ENCODE measurements around the gene TEX35. TPM values are rescaled to one million over a fixed set of nuclear protein-coding genes. Genes with fewer than 3 reads are reported as not detected.

The TEX35 gene
- total RNA-seq, 5 donors from 2014 or later (not counting 1 experiment from before 2014, with no cell fraction given), result not detected

DNA sequence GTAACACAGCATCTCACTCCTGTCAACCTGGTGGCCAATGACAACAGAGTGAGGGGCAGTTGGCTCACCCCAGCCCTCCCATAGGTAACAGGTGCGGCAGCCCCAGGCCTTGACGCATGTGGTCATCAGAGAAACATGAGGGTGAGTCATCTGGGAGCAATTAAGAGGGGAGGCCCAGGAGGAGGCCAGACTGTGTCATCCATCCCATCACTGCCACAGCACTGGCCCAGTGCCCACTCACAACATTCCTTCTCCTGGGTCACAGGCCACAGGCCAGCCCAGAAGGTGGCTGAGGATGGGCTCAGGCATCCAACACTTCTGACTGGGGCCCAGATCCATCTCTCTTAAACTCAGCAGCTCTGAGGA is 17.1 kb downstream of the TEX35 start:
- Histone ChIP-seq H3K4me3 (ENCODE audit: control insufficient read depth in 1 of 2, extremely low read depth in 1 of 2, low read length in 1 of 2) (no peak overlapping the region), H3K36me3 (ENCODE audit: control insufficient read depth in 2 of 2, extremely low read depth in 1 of 2, insufficient read depth in 1 of 2, low read length in 1 of 2) (no peaks in the 10 kb centered on the region), H3K4me1 (ENCODE audit: control insufficient read depth in 1 of 2, extremely low read depth in 1 of 2, insufficient read depth in 2 of 2, low read length in 2 of 2) (peaks cover 0 to 7% of the 10 kb centered on the region in 2 experiments), H3K9me3 (no peaks in the 10 kb centered on the region), H3K27me3 (replicated peaks in 1 of 2; ENCODE audit: control insufficient read depth in 2 of 2, extremely low read depth in 1 of 2, insufficient read depth in 2 of 2, low read length in 1 of 2) (peaks cover 0 to 2% of the 10 kb centered on the region in 2 experiments), H3K27ac (ENCODE audit: low read length) (no peak overlapping the region)
- no peaks in the 10 kb centered on the region for H3K9me3 Mint-ChIP-seq
- H3K27ac Mint-ChIP-seq, result no peak overlapping the region
- no peak overlapping the region for H3K4me3 Mint-ChIP-seq
- H3K27me3 Mint-ChIP-seq, result peaks cover 0 to 2% of the 10 kb centered on the region in 2 donors
- WGBS (ENCODE audit: insufficient coverage), result no CpG with 5 or more reads among the region's 2 CpGs
- H3K4me1 Mint-ChIP-seq, result peaks cover 0 to 4% (median 3%) of the 10 kb centered on the region in 3 donors
- CTCF ChIA-PET, result interaction anchor here in 1 of 2 donors (1.3 to 4.3 kb wide), 2 partner anchors 220 to 473 kb away, joined by 3 to 21 read pairs; no protein-coding TSS in a partner anchor
- ATAC-seq (replicated peaks in 1 of 4) (no peak), DNase-seq (no peak)
- POLR2A ChIA-PET, result no interaction called here
- no peaks in the 10 kb centered on the region for H3K36me3 Mint-ChIP-seq

DNA sequence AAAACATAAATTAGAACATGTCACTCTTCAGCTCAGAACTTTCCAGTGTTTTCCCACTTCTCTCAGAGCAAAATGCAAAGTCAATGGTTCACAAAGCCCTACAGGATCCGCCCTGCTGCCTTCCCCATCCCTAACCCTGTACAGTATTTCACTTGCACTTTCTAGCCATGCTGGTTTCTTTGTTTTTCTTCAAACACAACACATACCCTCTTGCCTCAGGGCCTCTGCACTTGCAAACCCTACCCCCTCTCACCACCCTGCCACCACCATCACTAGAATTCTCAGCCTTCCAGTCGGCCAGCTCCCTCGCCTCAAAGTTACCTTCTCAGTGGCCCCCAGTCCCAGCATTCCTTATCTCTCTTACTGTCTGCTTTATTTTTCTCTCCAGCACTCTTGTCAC is 17.6 kb downstream of the TEX35 start:
- no peak overlapping the region for H3K27ac Mint-ChIP-seq
- ChIA-PET POLR2A (no interaction called here), CTCF (interaction anchor here in 1 of 2 donors (1.0 to 4.3 kb wide), 3 partner anchors 219 to 475 kb away, joined by 3 to 21 read pairs (median 3); no protein-coding TSS in a partner anchor)
- Histone ChIP-seq H3K9me3 (no peaks in the 10 kb centered on the region), H3K27me3 (replicated peaks in 1 of 2; ENCODE audit: control insufficient read depth in 2 of 2, extremely low read depth in 1 of 2, insufficient read depth in 2 of 2, low read length in 1 of 2) (peaks cover 0 to 2% of the 10 kb centered on the region in 2 experiments), H3K4me3 (ENCODE audit: control insufficient read depth in 1 of 2, extremely low read depth in 1 of 2, low read length in 1 of 2) (no peak overlapping the region), H3K4me1 (ENCODE audit: control insufficient read depth in 1 of 2, extremely low read depth in 1 of 2, insufficient read depth in 2 of 2, low read length in 2 of 2) (peaks cover 0 to 7% of the 10 kb centered on the region in 2 experiments), H3K27ac (ENCODE audit: low read length) (no peak overlapping the region), H3K36me3 (ENCODE audit: control insufficient read depth in 2 of 2, extremely low read depth in 1 of 2, insufficient read depth in 1 of 2, low read length in 1 of 2) (no peaks in the 10 kb centered on the region)
- no peak for DNase-seq
- H3K36me3 Mint-ChIP-seq, result no peaks in the 10 kb centered on the region
- H3K4me1 Mint-ChIP-seq, result peaks cover 0 to 4% (median 3%) of the 10 kb centered on the region in 3 donors
- H3K27me3 Mint-ChIP-seq, result peaks cover 0 to 2% of the 10 kb centered on the region in 2 donors
- no peak for ATAC-seq (replicated peaks in 1 of 4)
- H3K9me3 Mint-ChIP-seq, result no peaks in the 10 kb centered on the region
- WGBS (ENCODE audit: insufficient coverage), result 82% methylated on average over 3 of the region's 3 CpGs
- no peak overlapping the region for H3K4me3 Mint-ChIP-seq

DNA sequence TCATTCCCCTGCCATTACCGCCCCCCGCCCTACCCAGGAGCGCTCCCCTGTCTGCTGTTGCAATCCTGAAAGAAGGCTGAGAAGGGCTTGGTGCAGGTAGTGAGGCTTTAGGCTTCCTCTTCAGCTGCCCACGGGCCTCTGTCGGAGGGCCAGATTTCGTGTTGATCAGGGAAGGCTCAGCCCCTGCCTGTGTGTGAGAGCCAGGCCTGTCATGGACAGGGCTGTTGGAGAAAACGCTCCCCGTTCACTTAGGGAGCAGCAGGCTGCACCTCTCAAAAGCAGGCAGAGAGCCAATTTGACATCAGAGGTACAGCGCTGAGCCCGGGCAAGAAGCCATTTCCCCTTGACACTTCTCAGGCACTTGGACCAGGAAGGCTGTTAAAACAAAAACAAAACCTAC is 19.0 kb downstream of the TEX35 start:
- peak in 1 of 4 experiments; percentile 26 for ATAC-seq (replicated peaks in 1 of 4)
- H3K27ac ChIP-seq (ENCODE audit: low read length), result no peak overlapping the region
- WGBS (ENCODE audit: insufficient coverage), result 66% methylated on average over 9 of the region's 10 CpGs

DNA sequence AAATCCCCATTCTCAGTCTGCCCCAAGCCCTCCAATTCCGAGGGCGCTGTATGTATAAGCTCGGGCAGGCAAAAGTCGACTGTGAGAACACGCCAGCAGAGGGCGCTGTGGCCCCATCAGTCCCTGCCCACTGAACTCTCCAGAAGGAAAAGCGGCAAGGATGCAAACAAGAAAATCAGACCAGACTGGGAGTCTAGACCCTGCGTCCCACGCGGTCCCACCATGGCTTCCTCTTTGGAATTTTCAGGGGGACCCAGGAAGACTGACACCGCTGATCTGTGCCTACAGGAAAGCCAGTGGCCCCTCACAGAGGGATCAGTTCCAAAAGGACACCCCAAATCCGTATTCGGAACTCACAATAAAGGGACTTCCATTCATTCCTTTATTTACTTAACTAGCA is 19.5 kb downstream of the TEX35 start:
- Mint-ChIP-seq H3K4me3 (no peak overlapping the region), H3K9me3 (no peaks in the 10 kb centered on the region), H3K27ac (no peak overlapping the region), H3K36me3 (no peaks in the 10 kb centered on the region), H3K27me3 (peaks cover 0 to 2% of the 10 kb centered on the region in 2 donors), H3K4me1 (peaks cover 0 to 4% (median 3%) of the 10 kb centered on the region in 3 donors)
- Histone ChIP-seq H3K27me3 (replicated peaks in 1 of 2; ENCODE audit: control insufficient read depth in 2 of 2, extremely low read depth in 1 of 2, insufficient read depth in 2 of 2, low read length in 1 of 2) (peaks cover 0 to 2% of the 10 kb centered on the region in 2 experiments), H3K4me3 (ENCODE audit: control insufficient read depth in 1 of 2, extremely low read depth in 1 of 2, low read length in 1 of 2) (no peak overlapping the region), H3K4me1 (ENCODE audit: control insufficient read depth in 1 of 2, extremely low read depth in 1 of 2, insufficient read depth in 2 of 2, low read length in 2 of 2) (peaks cover 0 to 7% of the 10 kb centered on the region in 2 experiments), H3K27ac (ENCODE audit: low read length) (no peak overlapping the region), H3K36me3 (ENCODE audit: control insufficient read depth in 2 of 2, extremely low read depth in 1 of 2, insufficient read depth in 1 of 2, low read length in 1 of 2) (no peaks in the 10 kb centered on the region), H3K9me3 (no peaks in the 10 kb centered on the region)
- ChIA-PET POLR2A (no interaction called here), CTCF (interaction anchor here (0.7 to 4.3 kb wide), 4 partner anchors 9 to 471 kb away, joined by 3 to 21 read pairs (median 6); no protein-coding TSS in a partner anchor)
- 3% methylated on average over 10 of the region's 13 CpGs for WGBS (ENCODE audit: insufficient coverage)
- DNase-seq (peak in 34 of 35 experiments; percentile 36 to 85 (median 61)), ATAC-seq (replicated peaks in 1 of 4) (peak; percentile 73 to 80 (median 75))

More for the DNA sequence above, 19.0 kb downstream of the TEX35 start:
- DNase-seq, result no peak
- Mint-ChIP-seq H3K9me3 (no peaks in the 10 kb centered on the region), H3K4me3 (no peak overlapping the region), H3K27me3 (peaks cover 0 to 2% of the 10 kb centered on the region in 2 donors), H3K4me1 (peaks cover 0 to 4% (median 3%) of the 10 kb centered on the region in 3 donors), H3K27ac (no peak overlapping the region), H3K36me3 (no peaks in the 10 kb centered on the region)
- Histone ChIP-seq H3K36me3 (ENCODE audit: control insufficient read depth in 2 of 2, extremely low read depth in 1 of 2, insufficient read depth in 1 of 2, low read length in 1 of 2) (no peaks in the 10 kb centered on the region), H3K27me3 (replicated peaks in 1 of 2; ENCODE audit: control insufficient read depth in 2 of 2, extremely low read depth in 1 of 2, insufficient read depth in 2 of 2, low read length in 1 of 2) (peaks cover 0 to 2% of the 10 kb centered on the region in 2 experiments), H3K4me3 (ENCODE audit: control insufficient read depth in 1 of 2, extremely low read depth in 1 of 2, low read length in 1 of 2) (no peak overlapping the region), H3K9me3 (no peaks in the 10 kb centered on the region), H3K4me1 (ENCODE audit: control insufficient read depth in 1 of 2, extremely low read depth in 1 of 2, insufficient read depth in 2 of 2, low read length in 2 of 2) (peaks cover 0 to 7% of the 10 kb centered on the region in 2 experiments)
- POLR2A ChIA-PET, result no interaction called here
- CTCF ChIA-PET, result interaction anchor here (0.7 to 4.3 kb wide), 4 partner anchors 9 to 471 kb away, joined by 3 to 21 read pairs (median 6); no protein-coding TSS in a partner anchor

DNA sequence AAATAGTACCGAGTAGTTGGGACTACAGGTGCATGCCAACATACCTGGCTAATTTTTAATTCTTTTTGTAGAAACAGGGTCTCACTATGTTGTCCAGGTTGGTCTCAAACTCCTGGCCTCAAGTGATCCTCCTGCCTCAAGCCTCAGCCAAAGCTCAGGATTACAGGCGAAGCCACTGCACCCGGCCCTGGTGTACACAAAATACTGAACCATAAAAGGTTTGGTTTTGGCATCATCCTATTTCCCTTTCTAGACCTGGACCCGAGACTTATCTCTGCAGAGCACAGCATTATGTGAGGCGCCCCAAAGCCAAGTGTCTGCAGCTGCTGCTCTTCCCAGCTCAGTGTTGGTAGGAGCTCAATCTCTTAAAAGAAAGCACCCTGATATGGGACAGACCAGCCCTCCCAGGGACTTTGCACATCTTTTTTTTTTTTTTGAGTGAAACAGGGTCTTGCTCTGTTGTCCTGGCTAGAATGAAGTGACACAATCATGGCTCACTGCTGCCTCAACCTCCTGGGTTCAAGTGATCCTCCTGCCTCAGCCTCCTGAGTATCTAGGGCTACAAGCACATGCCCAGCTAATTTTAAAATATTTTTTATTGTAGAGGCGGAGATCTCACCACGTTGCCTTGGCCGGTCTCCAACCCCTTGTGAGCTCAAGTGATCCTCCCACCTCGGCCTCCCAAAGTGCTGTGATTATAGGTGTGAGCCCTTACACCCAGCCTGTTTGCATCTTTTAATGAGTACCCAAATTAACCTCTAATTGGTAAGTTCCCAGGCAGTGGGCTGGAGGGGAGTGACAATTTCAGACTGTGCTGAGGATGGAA is 20.4 kb downstream of the TEX35 start:
- peaks cover 0 to 7% of the 10 kb centered on the region in 2 experiments for H3K4me1 ChIP-seq (ENCODE audit: control insufficient read depth in 1 of 2, extremely low read depth in 1 of 2, insufficient read depth in 2 of 2, low read length in 2 of 2)
- no peaks in the 10 kb centered on the region for H3K9me3 ChIP-seq
- ChIA-PET CTCF (interaction anchor here (0.5 to 4.3 kb wide), 12 partner anchors 14 to 494 kb away, joined by 3 to 21 read pairs (median 4); no protein-coding TSS in a partner anchor), POLR2A (no interaction called here)
- H3K9me3 Mint-ChIP-seq, result no peaks in the 10 kb centered on the region
- H3K27me3 ChIP-seq (replicated peaks in 1 of 2; ENCODE audit: control insufficient read depth in 2 of 2, extremely low read depth in 1 of 2, insufficient read depth in 2 of 2, low read length in 1 of 2), result peaks cover 0 to 5% of the 10 kb centered on the region in 2 experiments
- H3K27ac Mint-ChIP-seq, result no peak overlapping the region
- H3K27ac ChIP-seq (ENCODE audit: low read length), result no peak overlapping the region
- no peak for ATAC-seq (replicated peaks in 1 of 4)
- no peak for DNase-seq
- no peak overlapping the region for H3K4me3 ChIP-seq (ENCODE audit: control insufficient read depth in 1 of 2, extremely low read depth in 1 of 2, low read length in 1 of 2)
- H3K36me3 Mint-ChIP-seq, result no peaks in the 10 kb centered on the region
- H3K36me3 ChIP-seq (ENCODE audit: control insufficient read depth in 2 of 2, extremely low read depth in 1 of 2, insufficient read depth in 1 of 2, low read length in 1 of 2), result no peaks in the 10 kb centered on the region
- whole genome bisulfite sequencing (ENCODE audit: insufficient coverage), result 68% methylated on average over 3 of the region's 9 CpGs
- H3K4me1 Mint-ChIP-seq, result peaks cover 0 to 4% (median 3%) of the 10 kb centered on the region in 3 donors
- H3K4me3 Mint-ChIP-seq, result no peak overlapping the region
- peaks cover 2 to 4% of the 10 kb centered on the region in 2 donors for H3K27me3 Mint-ChIP-seq

DNA sequence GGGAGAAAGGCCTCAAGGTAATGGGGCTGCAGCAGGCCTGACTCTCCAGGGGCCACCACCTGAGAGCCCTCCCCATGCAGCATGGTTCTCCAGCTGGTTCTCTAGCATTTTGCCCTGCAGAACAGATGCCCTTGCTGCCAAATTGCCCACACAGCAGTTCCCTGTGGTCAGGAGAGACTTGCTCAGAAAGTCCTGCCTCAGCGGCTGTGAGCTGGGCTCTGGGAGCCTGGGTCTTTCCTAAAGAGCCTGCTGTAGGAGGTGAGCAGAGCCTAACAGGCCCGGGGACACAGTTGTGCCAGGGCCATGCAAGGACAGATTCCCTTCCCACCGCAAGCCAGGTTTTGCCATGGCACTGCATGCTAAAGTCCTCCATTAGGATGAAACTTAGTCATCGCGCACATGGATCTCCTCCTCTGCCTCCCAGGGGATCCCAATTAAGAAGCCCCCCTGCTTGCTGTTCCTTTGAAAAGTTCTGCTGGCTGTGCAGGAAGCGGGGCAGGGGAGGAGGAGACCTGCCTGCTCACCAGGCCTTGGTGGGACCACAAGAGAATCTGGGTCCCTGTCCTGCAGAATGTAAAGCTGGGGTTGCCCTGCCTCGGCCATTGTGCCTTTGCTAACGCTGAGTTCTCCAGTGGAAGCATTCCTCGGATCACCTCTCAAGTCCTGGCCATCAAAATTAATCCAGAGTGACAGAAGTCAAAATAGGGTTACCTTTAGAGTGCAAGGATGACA is 21.4 kb downstream of the TEX35 start:
- Mint-ChIP-seq H3K27ac (no peak overlapping the region), H3K4me1 (peaks cover 0 to 4% (median 3%) of the 10 kb centered on the region in 3 donors), H3K4me3 (no peak overlapping the region), H3K9me3 (no peaks in the 10 kb centered on the region), H3K36me3 (no peaks in the 10 kb centered on the region), H3K27me3 (peaks cover 2 to 4% of the 10 kb centered on the region in 2 donors)
- ChIA-PET POLR2A (no interaction called here), CTCF (interaction anchor here in 1 of 2 donors (0.7 to 4.3 kb wide), 3 partner anchors 15 to 471 kb away, joined by 3 to 21 read pairs (median 3); no protein-coding TSS in a partner anchor)
- Histone ChIP-seq H3K36me3 (ENCODE audit: control insufficient read depth in 2 of 2, extremely low read depth in 1 of 2, insufficient read depth in 1 of 2, low read length in 1 of 2) (no peaks in the 10 kb centered on the region), H3K9me3 (no peaks in the 10 kb centered on the region), H3K4me3 (ENCODE audit: control insufficient read depth in 1 of 2, extremely low read depth in 1 of 2, low read length in 1 of 2) (no peak overlapping the region), H3K27me3 (replicated peaks in 1 of 2; ENCODE audit: control insufficient read depth in 2 of 2, extremely low read depth in 1 of 2, insufficient read depth in 2 of 2, low read length in 1 of 2) (peaks cover 0 to 10% of the 10 kb centered on the region in 2 experiments), H3K27ac (ENCODE audit: low read length) (no peak overlapping the region), H3K4me1 (ENCODE audit: control insufficient read depth in 1 of 2, extremely low read depth in 1 of 2, insufficient read depth in 2 of 2, low read length in 2 of 2) (peaks cover 0 to 7% of the 10 kb centered on the region in 2 experiments)
- ATAC-seq (replicated peaks in 1 of 4) (no peak), DNase-seq (no peak)
- WGBS (ENCODE audit: insufficient coverage), result 84% methylated on average over 6 of the region's 9 CpGs

All from T-cell (primary cell).